IMR-90 (cell line): ENCODE measurements around the gene IFIT3. TPM values are rescaled to one million over a fixed set of nuclear protein-coding genes. Genes with fewer than 3 reads are reported as not detected.

Experiments used
- ATAC-seq: fragments of 200-7000 bp; cut with Tn5 transposase; 2 replicates; pipeline ENCODE4 v1.9.1; 2020; ENCODE audit warnings: low read depth, mild to moderate bottlenecking, moderate library complexity
- BruUV-seq: library from RNA; stranded (reverse); fragments of 400-500 nt; replicated peaks from 2 replicates; lab custom pipeline; 2021; lab: Mats Ljungman, UMichigan
- CTCF ChIA-PET: fragments of 300-600 bp; formaldehyde crosslinking; extraction: SDS; loops from one replicate; lab custom pipeline; 2021; ENCODE audit warnings: antibody characterized with exemption; lab: Yijun Ruan, JAX
- POLR2A ChIA-PET: fragments of 300-600 bp; sonication (Branson Sonifier 250); formaldehyde crosslinking; loops from one replicate; lab custom pipeline; 2022; ENCODE audit warnings: antibody characterized with exemption; ENCODE audit not compliant: unreplicated experiment; lab: Charles Lee
- DNase-seq: peaks from one replicate; pipeline ENCODE4 v3.0.0; 2013
- H2AFZ ChIP-seq: replicated peaks from 2 replicates; pipeline ENCODE3; 2013; ENCODE audit warnings: low read length, mild to moderate bottlenecking; ENCODE audit not compliant: poor library complexity
- H2AK5ac ChIP-seq: 2 replicates; pipeline ENCODE4 v1.6.1; 2013; ENCODE audit warnings: low read depth, low read length, inconsistent platforms
- H2AK9ac ChIP-seq: replicated peaks from 2 replicates; pipeline ENCODE3; 2013; ENCODE audit warnings: mild to moderate bottlenecking, low read depth, low read length, moderate library complexity; ENCODE audit not compliant: poor library complexity
- H2BK120ac ChIP-seq: 2 replicates; pipeline ENCODE4 v1.6.1; 2013; ENCODE audit warnings: low read depth, low read length, inconsistent platforms
- H2BK15ac ChIP-seq: 3 replicates; pipeline ENCODE4 v1.6.1; 2013; ENCODE audit warnings: low read depth, low read length, inconsistent platforms
- H2BK20ac ChIP-seq: 2 replicates; pipeline ENCODE4 v1.6.1; 2013; ENCODE audit warnings: low read depth, mild to moderate bottlenecking, inconsistent platforms, low read length, moderate library complexity
- H2BK5ac ChIP-seq: 2 replicates; pipeline ENCODE4 v1.6.1; 2013; ENCODE audit warnings: mild to moderate bottlenecking, low read depth, low read length, inconsistent platforms; ENCODE audit not compliant: poor library complexity, severe bottlenecking
- H3K14ac ChIP-seq: replicated peaks from 2 replicates; pipeline ENCODE4 v1.6.1; 2013; ENCODE audit warnings: low read depth, low read length, inconsistent platforms
- H3K18ac ChIP-seq: 2 replicates; pipeline ENCODE4 v1.6.1; 2013; ENCODE audit warnings: low read depth, low read length, control low read depth
- H3K23ac ChIP-seq: 2 replicates; pipeline ENCODE4 v1.6.1; 2013; ENCODE audit warnings: low read depth, low read length, inconsistent platforms
- H3K27ac ChIP-seq: 2 replicates; pipeline ENCODE4 v1.5.1; 2013; ENCODE audit warnings: mild to moderate bottlenecking, control low read depth, low read length; ENCODE audit not compliant: insufficient read depth
- H3K27me3 ChIP-seq: 2 replicates; pipeline ENCODE4 v1.6.1; 2013; ENCODE audit warnings: low read length; ENCODE audit not compliant: control insufficient read depth, insufficient read depth
- H3K36me3 ChIP-seq: 2 replicates; pipeline ENCODE4 v1.6.1; 2013; ENCODE audit warnings: low read length, mixed read lengths; ENCODE audit not compliant: control insufficient read depth, insufficient read depth
- H3K4ac ChIP-seq: 2 replicates; pipeline ENCODE4 v1.6.1; 2013; ENCODE audit warnings: low read depth, low read length, inconsistent platforms
- H3K4me1 ChIP-seq: 2 replicates; pipeline ENCODE4 v1.6.1; 2013; ENCODE audit warnings: low read length, mixed read lengths; ENCODE audit not compliant: control insufficient read depth, insufficient read depth
- H3K4me2 ChIP-seq: 2 replicates; pipeline ENCODE4 v1.6.1; 2013; ENCODE audit warnings: low read depth, mild to moderate bottlenecking, control low read depth, low read length, moderate library complexity
- H3K4me3 ChIP-seq: 2 replicates; pipeline ENCODE4 v1.5.1; 2013; ENCODE audit warnings: low read depth, mild to moderate bottlenecking, control low read depth, low read length, moderate library complexity; ENCODE audit not compliant: insufficient read depth
- H3K56ac ChIP-seq: 2 replicates; pipeline ENCODE4 v1.6.1; 2013; ENCODE audit warnings: low read length, inconsistent platforms; ENCODE audit not compliant: insufficient read depth; ENCODE audit errors: extremely low read depth
- H3K79me1 ChIP-seq, 2 experiments: 2 replicates each; pipeline ENCODE4 v1.6.1; 2013; ENCODE audit warnings: low read length in 2 of 2, inconsistent platforms in 1 of 2, low read depth in 1 of 2
- H3K9ac ChIP-seq: 2 replicates; pipeline ENCODE4 v1.6.1; 2013; ENCODE audit warnings: low read depth, low read length, control low read depth
- H3K9me1 ChIP-seq: 2 replicates; pipeline ENCODE4 v1.6.1; 2013; ENCODE audit warnings: low read length, inconsistent platforms; ENCODE audit not compliant: insufficient read depth
- H3K9me3 ChIP-seq: 2 replicates; pipeline ENCODE4 v1.6.1; 2013; ENCODE audit warnings: low read length; ENCODE audit not compliant: control insufficient read depth, insufficient read depth
- H4K20me1 ChIP-seq: 2 replicates; pipeline ENCODE4 v1.6.1; 2013; ENCODE audit warnings: low read length, inconsistent platforms; ENCODE audit not compliant: insufficient read depth
- H4K5ac ChIP-seq: 2 replicates; pipeline ENCODE4 v1.6.1; 2013; ENCODE audit warnings: mild to moderate bottlenecking, low read depth, low read length, control low read depth
- H4K8ac ChIP-seq, 2 experiments: 2 replicates each; pipeline ENCODE4 v1.6.1; 2013; ENCODE audit warnings: low read depth in 2 of 2, low read length in 2 of 2, control low read depth in 1 of 2, inconsistent platforms in 1 of 2
- H4K91ac ChIP-seq: 2 replicates; pipeline ENCODE4 v1.6.1; 2013; ENCODE audit warnings: low read depth, low read length, inconsistent platforms; ENCODE audit not compliant: insufficient read depth
- BHLHE40 ChIP-seq: fragments of 150-350 bp; IDR thresholded peaks from 2 replicates; pipeline ENCODE4 v1.6.1; 2016; ENCODE audit warnings: mild to moderate bottlenecking, low read depth, low read length
- CEBPB ChIP-seq: IDR thresholded peaks from 2 replicates; pipeline ENCODE4 v1.6.1; 2012; ENCODE audit warnings: low read depth, low read length, improper control_type of control experiment
- CHD1 ChIP-seq: IDR thresholded peaks from 2 replicates; pipeline ENCODE4 v1.6.1; 2012; ENCODE audit warnings: low read depth, low read length, improper control_type of control experiment
- ELK1 ChIP-seq: fragments of 150-350 bp; IDR thresholded peaks from 2 replicates; pipeline ENCODE4 v1.6.1; 2016; ENCODE audit warnings: low read depth, mild to moderate bottlenecking, low read length, moderate library complexity, borderline replicate concordance
- FOS ChIP-seq: fragments of 150-350 bp; IDR thresholded peaks from 2 replicates; pipeline ENCODE4 v1.6.1; 2016; ENCODE audit warnings: low read depth, low read length
- MXI1 ChIP-seq: IDR thresholded peaks from 2 replicates; pipeline ENCODE4 v1.6.1; 2012; ENCODE audit warnings: low read depth, mild to moderate bottlenecking, low read length, moderate library complexity, borderline replicate concordance
- NFE2L2 ChIP-seq: fragments of 150-350 bp; IDR thresholded peaks from 2 replicates; pipeline ENCODE4 v1.6.1; 2016; ENCODE audit warnings: low read depth, mild to moderate bottlenecking, low read length
- POLR2A ChIP-seq: IDR thresholded peaks from 2 replicates; pipeline ENCODE4 v1.6.1; 2012; ENCODE audit warnings: mild to moderate bottlenecking, low read depth, low read length
- RAD21 ChIP-seq: IDR thresholded peaks from 2 replicates; pipeline ENCODE4 v1.6.1; 2012; ENCODE audit warnings: low read length, improper control_type of control experiment
- RCOR1 ChIP-seq: IDR thresholded peaks from 2 replicates; pipeline ENCODE4 v1.6.1; 2012; ENCODE audit warnings: mild to moderate bottlenecking, low read length, improper control_type of control experiment; ENCODE audit not compliant: insufficient replicate concordance
- RFX5 ChIP-seq: IDR thresholded peaks from 2 replicates; pipeline ENCODE4 v1.8.0; 2012; ENCODE audit warnings: low read depth, mild to moderate bottlenecking, low read length, moderate library complexity
- SMC3 ChIP-seq: fragments of 150-350 bp; IDR thresholded peaks from 2 replicates; pipeline ENCODE4 v1.6.1; 2016; ENCODE audit warnings: low read depth, mild to moderate bottlenecking, antibody characterized with exemption, low read length, moderate library complexity
- WGBS, 2 experiments: methylation state at CpG; one replicate each; pipeline versions ENCODE4 v1.1.5 to v1.1.7; 2013; ENCODE audit warnings: missing lambda C conversion rate in 2 of 2; ENCODE audit not compliant: insufficient read length in 1 of 2; ENCODE audit errors: extremely low coverage in 2 of 2; 5-methylcytosine and 5-hydroxymethylcytosine counted together
- dilution Hi-C: fragments of 300-500 bp; cut with HindIII; formaldehyde crosslinking; loops from one replicate; pipeline ENCODE4 v1.14.3; 2018; ENCODE audit warnings: low sequenced_read_pairs; ENCODE audit not compliant: unreplicated experiment
- in situ Hi-C: fragments of 300-500 bp; cut with MboI; formaldehyde crosslinking; loops from 3 replicates; pipeline ENCODE4 v1.14.3; 2019; ENCODE audit warnings: low sequenced_read_pairs, inconsistent platforms, mixed read lengths
- intact Hi-C: fragments of 100-400 bp; cut with micrococcal nuclease; formaldehyde crosslinking; loops from 2 replicates; pipeline ENCODE4 v1.10.0; 2022
- polyA plus RNA-seq, 3 experiments: library from polyadenylated mRNA; depleted of rRNA; stranded (reverse); fragments of >200 nt; gene quantifications; 2 replicates each; pipeline ENCODE4 v1.2.3, GENCODE V29; 2012; ENCODE audit warnings: low replicate concordance in 1 of 3
- total RNA-seq: library from RNA; depleted of rRNA; stranded (reverse); fragments of >200 nt; gene quantifications from 2 replicates; pipeline ENCODE4 v1.2.3, GENCODE V29; 2012
- TF ChIP-seq, protein P1 (sequence below): conservative IDR thresholded peaks from 2 replicates; pipeline ENCODE4 v1.5.1; 2012; ENCODE audit warnings: mild to moderate bottlenecking, low read depth, low read length, improper control_type of control experiment
- TF ChIP-seq, protein P2 (sequence below): fragments of 150-350 bp; IDR thresholded peaks from 2 replicates; pipeline ENCODE4 v1.6.1; 2017; ENCODE audit warnings: mild to moderate bottlenecking, antibody characterized with exemption, low read length, low read depth

IFIT3 gene
- total and polyA plus RNA-seq, 2 of the 4 experiments (the other 2 are of a cell fraction), result 3.5 to 7.3 TPM

- peak overlapping the region; percentile 31; the same call in 1 of the 2 replicates for H2AK5ac ChIP-seq
- no peaks in the 10 kb centered on the region for H3K27me3 ChIP-seq
- no peak overlapping the region for H3K9ac ChIP-seq
- H3K4me3 ChIP-seq, result no peak overlapping the region
- no peak for ATAC-seq
- peak overlapping the region; percentile 50; the same call in 1 of the 2 replicates for H3K4ac ChIP-seq
- H4K8ac ChIP-seq, result no peak overlapping the region; a peak in 1 of 4 replicates
- H3K23ac ChIP-seq, result no peak overlapping the region
- H3K36me3 ChIP-seq, result no peaks in the 10 kb centered on the region
- no peak overlapping the region for H3K56ac ChIP-seq
- WGBS, 2 experiments, result 73% methylated on average over 2 of the region's 4 CpGs; no CpG with 5 or more reads in 1 of the 2 experiments
- peaks cover 28% of the 10 kb centered on the region for H3K4me1 ChIP-seq
- no peaks in the 10 kb centered on the region for H3K9me1 ChIP-seq
- no peak overlapping the region for H4K5ac ChIP-seq
- intact Hi-C loops, result loop anchor here (5.0 kb wide), 1 partner anchor 70 kb away; no protein-coding TSS in a partner anchor
- H3K14ac ChIP-seq, result peak overlapping the region; percentile 70
- H2AK9ac ChIP-seq, result no peak overlapping the region
- no peak overlapping the region; the same call in 1 of the 2 replicates for H4K91ac ChIP-seq
- no peak for DNase-seq
- H3K27ac ChIP-seq, result no peak overlapping the region
- no peak overlapping the region for H2AFZ ChIP-seq
- peak overlapping the region; percentile 2 for H2BK5ac ChIP-seq
- no peaks in the 10 kb centered on the region for H3K79me1 ChIP-seq
- H4K20me1 ChIP-seq, result no peaks in the 10 kb centered on the region
- H3K18ac ChIP-seq, result no peak overlapping the region; the same call in 1 of the 2 replicates
- ChIA-PET CTCF (no interaction called here), POLR2A (interaction anchor here (0.7 kb wide), 1 partner anchor 76 kb away, joined by 3 read pairs; no protein-coding TSS in a partner anchor)
- no peak overlapping the region for H3K4me2 ChIP-seq
- H2BK15ac ChIP-seq, result peak overlapping the region; percentile 2; the same call in 1 of the 3 replicates
- H2BK120ac ChIP-seq, result peak overlapping the region; percentile 41
- dilution Hi-C loops, result no loop called here
- no peaks in the 10 kb centered on the region for H3K9me3 ChIP-seq
- no TSS peak for BruUV-seq
- H2BK20ac ChIP-seq, result peak overlapping the region; percentile 78; the same call in 1 of the 2 replicates
- no peak for TF ChIP-seq CHD1
- TF ChIP-seq SMC3, result no peak
- no peak for TF ChIP-seq RCOR1
- no peak for TF ChIP-seq POLR2A
- TF ChIP-seq RAD21, result no peak
- TF ChIP-seq FOS, result no peak
- TF ChIP-seq, protein P1, sequence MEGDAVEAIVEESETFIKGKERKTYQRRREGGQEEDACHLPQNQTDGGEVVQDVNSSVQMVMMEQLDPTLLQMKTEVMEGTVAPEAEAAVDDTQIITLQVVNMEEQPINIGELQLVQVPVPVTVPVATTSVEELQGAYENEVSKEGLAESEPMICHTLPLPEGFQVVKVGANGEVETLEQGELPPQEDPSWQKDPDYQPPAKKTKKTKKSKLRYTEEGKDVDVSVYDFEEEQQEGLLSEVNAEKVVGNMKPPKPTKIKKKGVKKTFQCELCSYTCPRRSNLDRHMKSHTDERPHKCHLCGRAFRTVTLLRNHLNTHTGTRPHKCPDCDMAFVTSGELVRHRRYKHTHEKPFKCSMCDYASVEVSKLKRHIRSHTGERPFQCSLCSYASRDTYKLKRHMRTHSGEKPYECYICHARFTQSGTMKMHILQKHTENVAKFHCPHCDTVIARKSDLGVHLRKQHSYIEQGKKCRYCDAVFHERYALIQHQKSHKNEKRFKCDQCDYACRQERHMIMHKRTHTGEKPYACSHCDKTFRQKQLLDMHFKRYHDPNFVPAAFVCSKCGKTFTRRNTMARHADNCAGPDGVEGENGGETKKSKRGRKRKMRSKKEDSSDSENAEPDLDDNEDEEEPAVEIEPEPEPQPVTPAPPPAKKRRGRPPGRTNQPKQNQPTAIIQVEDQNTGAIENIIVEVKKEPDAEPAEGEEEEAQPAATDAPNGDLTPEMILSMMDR, result no peak
- no peak for TF ChIP-seq NFE2L2
- TF ChIP-seq MXI1, result no peak
- TF ChIP-seq, protein P2, sequence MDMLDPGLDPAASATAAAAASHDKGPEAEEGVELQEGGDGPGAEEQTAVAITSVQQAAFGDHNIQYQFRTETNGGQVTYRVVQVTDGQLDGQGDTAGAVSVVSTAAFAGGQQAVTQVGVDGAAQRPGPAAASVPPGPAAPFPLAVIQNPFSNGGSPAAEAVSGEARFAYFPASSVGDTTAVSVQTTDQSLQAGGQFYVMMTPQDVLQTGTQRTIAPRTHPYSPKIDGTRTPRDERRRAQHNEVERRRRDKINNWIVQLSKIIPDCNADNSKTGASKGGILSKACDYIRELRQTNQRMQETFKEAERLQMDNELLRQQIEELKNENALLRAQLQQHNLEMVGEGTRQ, result no peak
- no peak for TF ChIP-seq ELK1
- TF ChIP-seq CEBPB, result no peak
- no peak for TF ChIP-seq RFX5
- TF ChIP-seq BHLHE40, result no peak
- in situ Hi-C loops, result no loop called here
These were observed 46.0 kb upstream of the IFIT3 start for GRCh38 chr10:89281606-89282395.
